C1 segment of cervical spinal cord (tissue), 14 donors: ENCODE results near the gene OR2T8.

Experiments used
- DNase-seq, 14 donors: peaks; one replicate each; lab custom pipeline; 2025; lab: John Stamatoyannopoulos, UW

The OR2T8 gene

GRCh38 chr1:247919952-247920351 lies at the start of gene OR2T8:
TSS of gene OR2T8 (plus strand) at chr1:247920252. CDS start at chr1:247921018, 766 bp downstream.
- no peak for DNase-seq

- no peak for DNase-seq
Observed at GRCh38 chr1:247883346-247883745, 36.7 kb upstream of the OR2T8 start.

DNA sequence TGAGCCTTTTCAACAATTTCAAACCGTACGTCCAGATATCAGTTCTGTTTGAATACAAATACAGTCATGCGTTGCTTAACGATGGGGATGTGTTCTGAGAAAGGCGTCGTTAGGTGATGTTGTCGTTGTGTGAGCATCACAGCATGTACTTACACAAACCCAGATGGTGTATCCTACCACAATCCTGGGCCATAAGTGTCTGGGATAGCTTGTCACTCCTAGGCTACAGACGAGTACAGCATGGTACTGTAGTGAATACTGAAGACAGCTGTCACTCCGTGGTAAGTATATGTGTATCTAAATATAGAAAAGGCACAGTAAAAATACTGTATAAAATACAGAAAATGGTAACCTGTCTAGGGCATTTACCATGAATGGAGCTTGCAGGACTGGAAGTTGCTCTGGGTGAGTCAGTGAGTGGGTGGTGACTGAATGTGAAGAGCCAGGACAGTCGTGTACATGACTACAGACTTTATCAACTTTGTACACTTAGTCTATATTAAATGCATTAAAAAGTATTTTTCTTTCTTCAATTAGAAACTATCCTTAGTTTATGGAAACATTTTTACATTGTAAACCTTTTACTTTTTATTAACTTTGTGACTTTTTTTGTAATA lies 35.1 kb upstream of the OR2T8 start:
- DNase-seq, result no peak

- DNase-seq, result no peak
Observed at GRCh38 chr1:247895163-247895637, 24.9 kb upstream of the OR2T8 start, which contains the start of gene OR2W3. TSS of gene OR2W3 (plus strand) at chr1:247895587. CDS start at chr1:247895587, 0 bp downstream.

- no peak for DNase-seq
Observed at GRCh38 chr1:247895976-247896375, 24.1 kb upstream of the OR2T8 start.

DNA sequence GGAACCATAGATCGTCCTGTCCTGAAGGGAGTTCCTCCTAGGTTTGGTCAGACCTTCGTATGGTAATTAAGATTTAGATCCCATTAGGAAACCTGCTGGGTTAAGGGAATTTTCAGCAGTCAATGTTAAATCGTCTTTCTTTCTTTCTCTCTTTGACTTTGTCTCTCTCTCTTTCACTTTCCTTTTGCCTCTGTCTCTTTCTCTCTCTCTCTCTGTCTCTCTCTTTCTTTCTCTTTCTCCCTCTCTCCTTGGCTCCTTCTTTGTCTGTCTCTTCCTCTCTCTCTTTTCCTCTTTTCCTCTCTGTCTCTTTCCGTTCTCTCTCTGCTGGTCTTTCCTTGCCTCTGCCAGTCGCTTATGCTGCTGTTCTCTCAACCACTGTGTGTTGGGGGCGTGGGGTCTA lies 15.9 kb upstream of the OR2T8 start:
- DNase-seq, result no peak

DNA sequence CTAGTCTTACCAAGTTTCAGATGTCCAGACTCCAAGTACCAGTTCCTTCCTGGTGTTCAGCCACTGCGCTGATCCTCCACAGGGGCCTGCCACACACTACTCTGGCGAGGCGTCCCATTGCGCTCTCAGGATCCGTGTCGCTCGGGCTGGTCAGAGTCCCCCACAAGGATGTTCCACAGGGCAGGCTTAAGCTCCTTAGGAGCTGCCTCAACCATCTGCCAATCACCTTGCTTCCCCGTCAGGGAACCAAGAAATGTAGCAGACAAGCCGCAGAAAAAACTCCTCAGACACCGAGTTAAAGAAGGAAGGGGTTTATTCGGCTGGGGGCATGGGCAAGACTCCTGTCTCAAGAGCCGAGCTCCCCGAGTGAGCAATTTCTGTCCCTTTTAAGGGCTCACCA lies 14.9 kb upstream of the OR2T8 start:
- no peak for DNase-seq

DNA sequence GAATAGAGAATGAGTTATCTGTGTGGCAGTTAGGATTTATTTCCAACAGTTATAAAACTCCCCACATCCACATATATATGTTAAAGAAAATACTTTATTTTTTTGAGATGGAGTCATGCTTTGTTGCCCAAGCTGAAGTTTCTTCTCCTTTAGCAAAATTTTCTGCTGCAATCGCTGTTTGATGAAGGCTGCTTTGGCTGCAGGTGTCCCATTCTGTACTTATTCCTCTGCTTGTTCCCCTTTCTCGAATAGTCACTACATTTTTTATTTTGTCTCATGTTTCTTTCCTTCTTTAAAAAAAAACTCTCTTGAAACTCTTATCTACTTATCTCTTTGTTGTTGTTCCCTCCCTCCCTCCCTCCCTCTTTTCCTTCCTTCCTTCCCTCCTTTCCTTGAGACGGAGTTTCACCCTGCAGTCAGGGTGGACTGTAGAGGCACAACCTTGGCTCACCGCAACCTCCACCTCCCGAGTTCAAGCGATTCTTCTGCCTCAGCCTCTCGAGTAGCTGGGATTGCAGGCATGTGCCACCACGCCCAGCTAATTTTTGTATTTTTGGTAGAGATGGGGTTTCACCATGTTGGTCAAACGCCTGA lies 14.0 kb upstream of the OR2T8 start:
- no peak for DNase-seq

DNA sequence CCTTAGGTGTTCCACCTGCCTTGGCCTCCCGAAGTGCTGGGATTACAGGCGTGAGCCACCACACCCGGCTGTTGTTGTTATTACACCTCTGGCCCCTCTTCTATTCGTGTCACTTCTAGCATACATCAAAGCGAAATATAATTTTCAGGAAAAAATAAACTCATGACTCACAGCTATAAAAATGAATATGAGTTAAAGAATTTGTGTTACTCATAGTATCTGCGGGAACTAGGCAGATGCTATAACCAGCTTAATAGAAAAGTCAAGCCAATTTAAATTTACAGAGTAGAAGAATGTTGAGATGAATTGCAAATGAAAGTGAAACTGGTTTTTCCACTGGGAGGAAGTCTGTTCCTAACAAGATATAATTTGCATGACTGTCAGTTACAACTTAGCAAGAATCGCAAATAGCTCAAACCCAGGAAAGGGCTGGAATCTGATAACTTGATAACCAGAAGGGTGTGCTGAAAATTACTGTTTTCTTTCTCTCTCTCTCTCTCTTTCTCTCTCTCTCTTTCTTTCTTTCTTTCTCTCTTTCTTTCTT lies 13.5 kb upstream of the OR2T8 start:
- DNase-seq, result no peak

DNA sequence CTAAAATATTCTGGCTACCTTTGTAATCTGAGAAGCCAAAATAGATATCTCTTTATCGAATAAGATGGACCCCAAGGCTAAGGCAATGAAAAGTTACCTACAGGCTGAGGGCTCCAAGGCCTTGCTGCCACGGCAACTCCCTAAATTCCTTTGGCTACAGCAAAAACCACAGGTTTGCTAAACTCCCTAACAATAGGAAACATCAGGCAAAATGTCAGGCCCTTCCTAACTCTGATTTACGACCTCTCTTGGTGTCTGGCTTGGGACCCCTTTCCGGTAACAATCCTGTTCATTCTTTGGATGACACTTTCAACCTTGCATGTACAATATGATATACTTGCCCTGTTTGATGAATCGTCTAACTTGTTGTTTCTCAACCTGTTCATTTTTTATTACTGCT lies 11.3 kb upstream of the OR2T8 start:
- DNase-seq, result no peak

DNA sequence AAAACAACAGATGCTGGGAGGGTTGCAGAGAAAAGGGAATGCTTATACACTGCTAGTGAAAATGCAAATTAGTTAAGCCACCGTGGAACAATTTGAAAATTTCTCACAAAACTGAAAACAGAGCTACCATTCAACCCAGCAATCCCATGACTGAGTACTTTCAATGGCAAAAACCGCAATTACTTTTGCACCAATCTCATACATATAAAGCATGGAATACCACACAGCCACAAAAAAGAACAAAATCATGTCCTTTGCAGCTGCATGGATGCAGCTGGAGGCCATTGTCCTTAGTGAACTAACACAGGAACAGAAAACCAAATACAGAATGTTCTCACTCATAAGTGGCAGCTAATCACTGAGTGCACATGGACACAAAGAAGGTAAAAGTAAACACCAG lies 6.3 kb upstream of the OR2T8 start:
- no peak for DNase-seq

DNA sequence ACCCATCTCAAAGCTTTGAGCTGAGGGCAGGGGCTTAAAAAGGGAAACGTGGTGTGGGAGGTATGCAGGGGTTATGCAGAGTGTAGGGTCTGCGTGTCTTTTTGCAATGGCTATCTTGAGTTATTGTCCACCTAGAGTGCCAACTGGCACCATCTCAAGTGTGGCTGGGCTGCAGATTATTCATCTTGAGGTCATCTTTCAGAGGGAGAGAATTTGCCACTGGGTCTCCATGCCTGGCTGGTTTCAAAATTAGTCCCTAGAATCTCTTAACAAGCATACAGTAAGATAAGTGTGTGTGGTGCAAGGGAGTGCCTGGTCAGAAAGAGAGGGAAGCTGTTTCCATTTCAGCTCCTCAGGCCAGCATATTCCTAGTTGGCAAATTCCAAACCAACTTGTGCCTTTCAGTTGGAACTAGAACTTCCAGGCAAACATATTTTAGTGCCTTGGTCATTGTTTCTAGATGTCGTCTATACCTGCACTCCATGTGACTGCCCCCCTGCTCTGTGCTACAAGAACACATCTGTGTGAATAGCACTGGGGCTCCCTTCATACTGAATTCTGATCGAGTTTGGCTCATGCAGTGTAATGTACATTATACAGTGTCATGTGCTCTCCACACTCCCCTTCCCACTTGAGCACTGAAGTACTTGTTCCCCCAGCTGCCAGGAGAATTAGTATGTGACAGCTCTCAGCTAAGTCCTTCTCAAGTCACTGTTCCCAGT lies 5.0 kb upstream of the OR2T8 start:
- no peak for DNase-seq

DNA sequence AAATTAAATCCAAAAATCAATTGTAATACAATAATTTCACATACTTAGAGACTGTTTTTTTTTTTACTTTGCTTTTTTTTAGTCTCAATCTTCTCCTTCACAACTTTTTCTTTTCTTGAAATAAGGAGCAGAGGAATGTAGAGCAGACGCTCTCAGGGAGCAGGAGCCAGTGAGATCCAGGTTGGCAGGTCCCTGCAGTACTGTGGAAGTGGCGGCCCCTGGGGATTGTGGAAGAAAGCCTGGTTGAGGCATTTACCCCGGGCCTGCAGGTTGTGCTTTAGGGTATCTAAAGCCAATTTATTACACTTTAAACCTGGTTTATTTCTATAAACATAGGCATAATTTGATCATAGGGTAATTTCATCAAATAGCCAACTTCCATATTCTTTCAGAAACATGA lies 3.9 kb downstream of the OR2T8 start:
- DNase-seq, result no peak

- DNase-seq, result no peak
Observed at GRCh38 chr1:247924868-247925267, 4.8 kb downstream of the OR2T8 start, which contains the start of gene OR2AJ1. TSS of gene OR2AJ1 (plus strand) at chr1:247924889. CDS start at chr1:247933769, 8,880 bp downstream.

GRCh38 chr1:247933989-247934388 lies 13.9 kb downstream of the OR2T8 start:
- DNase-seq, result no peak

DNA sequence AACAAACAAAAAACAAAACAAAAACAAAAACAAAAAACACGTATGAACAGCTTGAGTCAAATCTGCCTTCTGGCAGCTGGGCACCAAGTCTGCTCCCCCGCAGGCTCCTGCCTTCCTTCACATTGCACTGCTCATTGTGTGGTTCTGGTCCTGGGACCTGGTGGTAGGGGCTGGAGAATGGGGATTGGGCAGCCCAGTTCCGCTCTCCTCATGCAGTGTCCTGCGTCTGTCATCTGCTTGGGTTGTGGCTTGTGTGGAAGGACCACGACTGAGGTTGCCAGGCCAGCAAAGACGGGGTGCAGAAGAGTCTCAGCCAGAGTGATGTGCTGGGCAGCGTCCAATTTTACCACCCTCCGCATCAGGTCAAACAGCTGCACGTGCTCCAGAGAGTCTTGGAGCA lies 15.7 kb downstream of the OR2T8 start:
- no peak for DNase-seq

- DNase-seq, result no peak
Observed at GRCh38 chr1:247936415-247936814, 16.4 kb downstream of the OR2T8 start.

DNA sequence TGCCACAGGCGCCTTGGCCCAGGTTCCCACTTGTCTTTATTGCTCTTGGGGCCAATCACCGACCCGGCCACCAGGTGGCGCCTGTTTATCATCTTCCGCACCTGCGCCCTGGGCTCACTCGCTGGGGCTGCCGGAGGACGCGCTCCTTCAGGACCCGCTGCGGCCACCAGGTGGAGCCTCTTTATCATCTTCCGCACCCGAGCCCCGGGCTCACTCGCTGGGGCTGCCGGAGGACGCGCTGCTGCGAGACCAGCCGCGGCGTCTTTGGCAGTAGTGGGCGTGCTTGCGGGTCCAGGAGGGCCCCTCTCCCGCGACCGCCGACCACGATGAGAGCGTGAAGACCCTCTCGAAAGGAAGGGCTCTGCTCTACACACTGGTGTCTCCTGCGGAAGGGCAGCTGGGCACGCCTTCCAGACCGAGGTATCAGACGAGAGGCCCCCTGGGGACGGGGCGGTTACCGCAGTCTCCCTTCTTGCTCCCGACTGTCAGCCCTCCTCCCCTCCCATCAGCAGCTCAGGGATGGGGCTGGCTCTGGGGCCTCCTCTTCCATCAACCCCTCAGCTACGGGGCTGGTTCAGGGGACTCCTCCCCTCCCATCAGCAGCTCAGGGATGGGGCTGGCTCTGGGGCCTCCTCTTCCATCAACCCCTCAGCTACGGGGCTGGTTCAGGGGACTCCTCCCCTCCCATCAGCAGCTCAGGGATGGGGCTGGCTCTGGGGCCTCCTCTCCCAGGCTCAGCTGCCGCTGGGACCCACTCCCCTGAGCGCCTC lies 17.1 kb downstream of the OR2T8 start:
- peak in 11 of 14 donors; percentile 1 to 79 (median 59) for DNase-seq

DNA sequence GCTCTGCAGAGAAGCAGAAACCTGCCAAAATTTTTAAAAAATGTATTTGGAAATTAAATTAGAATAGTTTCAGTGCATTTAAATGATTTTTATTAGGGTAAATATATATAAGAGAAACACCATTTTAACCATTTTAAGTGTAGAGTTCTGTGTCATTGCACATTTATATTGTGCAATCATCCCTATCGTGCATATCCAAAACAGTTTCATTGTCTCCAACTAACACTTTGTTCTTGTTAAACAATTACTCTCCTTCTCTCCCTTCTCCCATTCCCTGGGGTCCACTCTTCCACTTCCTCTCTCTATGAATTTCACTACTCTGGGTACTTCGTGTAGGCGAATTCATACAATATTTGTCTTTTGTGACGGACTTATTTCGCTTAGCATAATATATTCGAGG lies 22.6 kb downstream of the OR2T8 start:
- no peak for DNase-seq

DNA sequence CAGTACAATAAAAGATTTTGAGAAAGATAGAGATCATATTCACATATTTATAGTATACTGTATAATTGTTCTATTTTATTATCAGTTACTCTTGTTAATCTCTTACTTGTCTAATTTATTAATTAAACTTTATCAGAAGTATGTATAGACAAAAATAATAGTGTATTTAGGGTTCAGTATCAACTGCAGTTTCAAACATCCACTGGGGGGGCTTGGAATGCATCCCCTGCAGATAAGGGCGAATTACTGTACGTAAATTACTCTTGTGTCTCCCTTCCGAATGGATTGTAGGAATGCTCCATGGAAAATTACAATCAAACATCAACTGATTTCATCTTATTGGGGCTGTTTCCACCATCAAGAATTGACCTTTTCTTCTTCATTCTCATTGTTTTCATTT lies 28.5 kb downstream of the OR2T8 start, which contains the start of gene OR2L8:
Gene OR2L8, plus strand, starts transcription at position 301 of the 400 bp plus-strand sequence. Its CDS starts 0 bp downstream, at position 301.
- DNase-seq, result no peak

DNA sequence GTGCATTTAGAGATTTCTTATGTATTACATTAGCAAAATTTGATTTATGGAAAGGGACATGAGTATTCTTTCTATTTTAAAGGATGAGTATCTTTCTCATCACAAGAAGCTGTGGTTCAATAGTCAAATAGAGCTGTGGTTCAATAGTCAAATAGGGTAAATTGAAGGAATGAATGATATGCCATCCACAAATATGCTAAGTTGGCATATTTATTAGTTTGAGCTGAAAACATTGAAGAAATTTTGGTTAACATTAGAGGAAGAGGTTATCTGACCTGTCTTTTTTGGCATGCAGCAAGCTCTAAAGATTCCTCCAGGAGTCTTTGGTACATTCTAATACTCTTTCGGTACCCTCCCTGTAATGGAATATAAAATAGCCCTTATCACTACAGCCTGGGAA lies 33.4 kb downstream of the OR2T8 start:
- no peak for DNase-seq

DNA sequence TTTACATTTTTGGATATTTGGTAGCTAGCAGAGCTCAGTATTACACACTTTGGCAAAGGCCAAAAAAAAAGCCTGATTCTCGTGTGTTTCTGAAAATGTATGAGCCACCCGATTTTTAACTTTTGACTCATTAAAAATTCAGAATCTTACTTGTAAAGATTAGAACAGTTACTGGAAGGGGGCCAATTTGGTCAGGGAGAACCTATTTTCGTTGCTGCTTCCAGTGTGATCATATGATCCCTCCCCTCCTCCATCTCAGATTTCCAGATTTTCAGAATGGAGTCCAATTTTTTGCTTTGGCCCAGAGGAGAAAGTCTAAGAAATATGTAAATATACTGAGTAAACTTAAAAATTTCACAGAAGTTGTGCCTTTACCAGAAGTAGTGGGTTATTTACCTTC lies 41.7 kb downstream of the OR2T8 start:
- no peak for DNase-seq
